HL-60 (cell line): ENCODE results near the gene CMPK2.

Experiments
- DNase-seq, 2 experiments: peaks; one replicate each; pipeline ENCODE4 v3.0.0-alpha.2; 2010 to 2020; ENCODE audit warnings: low read depth in 1 of 2, low spot score in 1 of 2
- H3K27ac ChIP-seq: fragments of 250-450 bp; sonication (Bioruptor Pico); replicated peaks from 2 replicates; pipeline ENCODE4 v1.5.1; 2020; ENCODE audit warnings: mild to moderate bottlenecking, moderate library complexity
- H3K27me3 ChIP-seq: fragments of 250-450 bp; sonication (Bioruptor Pico); 2 replicates; pipeline ENCODE4 v1.5.1; 2021; ENCODE audit warnings: mild to moderate bottlenecking, moderate library complexity; ENCODE audit not compliant: insufficient read depth, poor library complexity, severe bottlenecking
- H3K4me3 ChIP-seq: replicated peaks from 2 replicates; pipeline ENCODE4 v1.5.1; 2011; ENCODE audit warnings: mild to moderate bottlenecking, control low read depth, low read length; ENCODE audit not compliant: insufficient read depth
- CTCF ChIP-seq: IDR thresholded peaks from one replicate; pipeline ENCODE4 v1.5.1; 2011; ENCODE audit warnings: low read length, control low read depth, inconsistent platforms; ENCODE audit not compliant: insufficient read depth
- GABPA ChIP-seq: IDR thresholded peaks from 2 replicates; pipeline ENCODE4 v1.6.1; 2012; ENCODE audit warnings: low read depth
- POLR2AphosphoS5 ChIP-seq: IDR thresholded peaks from 2 replicates; pipeline ENCODE4 v1.6.1; 2012; ENCODE audit warnings: low read depth
- SPI1 ChIP-seq: IDR thresholded peaks from 2 replicates; pipeline ENCODE4 v1.6.1; 2012; ENCODE audit warnings: low read depth, mild to moderate bottlenecking, borderline replicate concordance
- TF ChIP-seq, protein P1 (sequence below): IDR thresholded peaks from 2 replicates; pipeline ENCODE4 v1.6.1; 2012; ENCODE audit warnings: low read depth; ENCODE audit not compliant: insufficient replicate concordance

CMPK2 gene

GRCh38 chr2:6872394-6872793, 6.7 kb upstream of the CMPK2 start:
- no peak overlapping the region for H3K27ac ChIP-seq
- no peak overlapping the region for H3K4me3 ChIP-seq
- H3K27me3 ChIP-seq, result no peaks in the 10 kb centered on the region
- TF ChIP-seq POLR2AphosphoS5, result no peak
- TF ChIP-seq CTCF, result no peak
- TF ChIP-seq, protein P1, sequence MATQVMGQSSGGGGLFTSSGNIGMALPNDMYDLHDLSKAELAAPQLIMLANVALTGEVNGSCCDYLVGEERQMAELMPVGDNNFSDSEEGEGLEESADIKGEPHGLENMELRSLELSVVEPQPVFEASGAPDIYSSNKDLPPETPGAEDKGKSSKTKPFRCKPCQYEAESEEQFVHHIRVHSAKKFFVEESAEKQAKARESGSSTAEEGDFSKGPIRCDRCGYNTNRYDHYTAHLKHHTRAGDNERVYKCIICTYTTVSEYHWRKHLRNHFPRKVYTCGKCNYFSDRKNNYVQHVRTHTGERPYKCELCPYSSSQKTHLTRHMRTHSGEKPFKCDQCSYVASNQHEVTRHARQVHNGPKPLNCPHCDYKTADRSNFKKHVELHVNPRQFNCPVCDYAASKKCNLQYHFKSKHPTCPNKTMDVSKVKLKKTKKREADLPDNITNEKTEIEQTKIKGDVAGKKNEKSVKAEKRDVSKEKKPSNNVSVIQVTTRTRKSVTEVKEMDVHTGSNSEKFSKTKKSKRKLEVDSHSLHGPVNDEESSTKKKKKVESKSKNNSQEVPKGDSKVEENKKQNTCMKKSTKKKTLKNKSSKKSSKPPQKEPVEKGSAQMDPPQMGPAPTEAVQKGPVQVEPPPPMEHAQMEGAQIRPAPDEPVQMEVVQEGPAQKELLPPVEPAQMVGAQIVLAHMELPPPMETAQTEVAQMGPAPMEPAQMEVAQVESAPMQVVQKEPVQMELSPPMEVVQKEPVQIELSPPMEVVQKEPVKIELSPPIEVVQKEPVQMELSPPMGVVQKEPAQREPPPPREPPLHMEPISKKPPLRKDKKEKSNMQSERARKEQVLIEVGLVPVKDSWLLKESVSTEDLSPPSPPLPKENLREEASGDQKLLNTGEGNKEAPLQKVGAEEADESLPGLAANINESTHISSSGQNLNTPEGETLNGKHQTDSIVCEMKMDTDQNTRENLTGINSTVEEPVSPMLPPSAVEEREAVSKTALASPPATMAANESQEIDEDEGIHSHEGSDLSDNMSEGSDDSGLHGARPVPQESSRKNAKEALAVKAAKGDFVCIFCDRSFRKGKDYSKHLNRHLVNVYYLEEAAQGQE, result no peak
- no peak; the same call in 1 of the 2 replicates for TF ChIP-seq SPI1
- no peak for TF ChIP-seq GABPA
- no peak for DNase-seq

GRCh38 chr2:6866982-6867381, 1.3 kb upstream of the CMPK2 start:
- Histone ChIP-seq H3K27ac (no peak overlapping the region), H3K4me3 (no peak overlapping the region), H3K27me3 (no peaks in the 10 kb centered on the region)
- no peak for DNase-seq
- no peak for TF ChIP-seq SPI1
- TF ChIP-seq POLR2AphosphoS5, result no peak
- TF ChIP-seq, protein P1, result no peak
- no peak for TF ChIP-seq GABPA
- no peak for TF ChIP-seq CTCF

- DNase-seq, result peak in 1 of 2 experiments; percentile 59
- Histone ChIP-seq H3K27me3 (no peaks in the 10 kb centered on the region), H3K4me3 (peak overlapping the region; percentile 56), H3K27ac (peak overlapping the region; percentile 78)
- no peak for TF ChIP-seq POLR2AphosphoS5
- no peak for TF ChIP-seq SPI1
- TF ChIP-seq CTCF, result peak; percentile 39
Observed at GRCh38 chr2:6866275-6866671, 566 bp upstream of the CMPK2 start.

DNA sequence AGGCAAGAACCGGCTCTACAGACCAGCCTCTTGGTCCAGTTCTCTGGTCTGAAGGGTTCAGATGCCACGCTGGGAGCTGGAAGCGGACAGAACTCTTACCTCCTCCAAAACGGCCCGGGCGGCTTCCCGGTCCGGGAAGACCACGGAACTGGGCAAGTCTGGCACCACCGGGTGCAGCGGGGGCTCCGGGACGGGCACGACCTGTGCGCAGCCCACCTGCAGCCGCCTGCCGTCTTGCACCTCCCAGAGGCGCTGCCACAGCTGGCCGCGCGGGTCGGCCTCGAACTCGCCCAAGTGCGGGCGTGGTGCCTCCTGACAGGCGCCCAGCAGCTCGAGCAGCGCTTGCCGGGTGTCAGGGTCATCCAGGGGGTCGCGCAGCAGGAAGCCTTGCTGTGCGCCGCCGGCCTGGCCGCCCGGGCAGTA, 773 bp downstream of the CMPK2 start:
- Histone ChIP-seq H3K27ac (no peak overlapping the region), H3K27me3 (no peaks in the 10 kb centered on the region), H3K4me3 (peak overlapping the region; percentile 56)
- TF ChIP-seq CTCF, result no peak
- no peak for TF ChIP-seq POLR2AphosphoS5
- TF ChIP-seq, protein P1, result no peak
- no peak for TF ChIP-seq GABPA
- no peak for TF ChIP-seq SPI1
- no peak for DNase-seq
